ENCODE data around the gene LONRF2. TPM values are rescaled to one million over a fixed set of nuclear protein-coding genes. Genes with fewer than 3 reads are reported as not detected.
A peak's percentile ranks its signal among the peaks of the same experiment; 100 is the strongest.

The LONRF2 gene
- total and polyA plus RNA-seq, 2 donors, result 0.24 to 0.62 TPM

DNA sequence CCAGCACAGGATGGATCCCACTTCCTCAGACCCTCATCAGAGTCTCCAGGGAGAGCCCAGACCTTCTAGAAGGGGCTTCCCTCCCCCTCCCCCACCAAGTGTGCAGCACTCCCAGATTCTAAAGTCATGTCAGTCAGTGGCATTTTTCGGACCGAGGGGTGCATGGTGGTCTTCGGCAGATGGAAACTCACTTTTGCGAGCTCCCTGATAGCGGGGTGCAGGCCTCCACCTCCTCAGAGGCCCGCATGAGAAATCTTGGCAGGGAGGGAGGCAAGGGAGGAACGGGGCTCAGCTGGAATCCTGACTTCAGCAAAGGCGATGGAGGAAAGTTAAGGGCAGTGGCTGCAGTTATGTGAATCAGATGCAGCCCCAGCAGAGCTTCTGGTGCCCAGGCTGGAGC, 58.2 kb downstream of the LONRF2 start:
- Histone ChIP-seq H3K4me3 (ENCODE audit: low read length in 2 of 2) (no peak overlapping the region), H3K27ac (ENCODE audit: low read depth in 1 of 2, low read length in 1 of 2) (no peak overlapping the region), H3K27me3 (ENCODE audit: control insufficient read depth in 2 of 2, insufficient read depth in 1 of 2, low read length in 1 of 2) (no peaks in the 10 kb centered on the region), H3K36me3 (ENCODE audit: control insufficient read depth in 2 of 2, insufficient read depth in 2 of 2, low read length in 1 of 2) (no peaks in the 10 kb centered on the region), H3K9me3 (ENCODE audit: control insufficient read depth in 2 of 2, insufficient read depth in 1 of 2, low read length in 1 of 2) (no peaks in the 10 kb centered on the region), H3K4me1 (ENCODE audit: control insufficient read depth in 2 of 2, insufficient read depth in 2 of 2, low read length in 2 of 2) (no peaks in the 10 kb centered on the region)
- 97% methylated on average over 8 of the region's 8 CpGs for WGBS
- no peak for DNase-seq (ENCODE audit: low read depth in 6 of 9, low spot score in 9 of 9)

DNA sequence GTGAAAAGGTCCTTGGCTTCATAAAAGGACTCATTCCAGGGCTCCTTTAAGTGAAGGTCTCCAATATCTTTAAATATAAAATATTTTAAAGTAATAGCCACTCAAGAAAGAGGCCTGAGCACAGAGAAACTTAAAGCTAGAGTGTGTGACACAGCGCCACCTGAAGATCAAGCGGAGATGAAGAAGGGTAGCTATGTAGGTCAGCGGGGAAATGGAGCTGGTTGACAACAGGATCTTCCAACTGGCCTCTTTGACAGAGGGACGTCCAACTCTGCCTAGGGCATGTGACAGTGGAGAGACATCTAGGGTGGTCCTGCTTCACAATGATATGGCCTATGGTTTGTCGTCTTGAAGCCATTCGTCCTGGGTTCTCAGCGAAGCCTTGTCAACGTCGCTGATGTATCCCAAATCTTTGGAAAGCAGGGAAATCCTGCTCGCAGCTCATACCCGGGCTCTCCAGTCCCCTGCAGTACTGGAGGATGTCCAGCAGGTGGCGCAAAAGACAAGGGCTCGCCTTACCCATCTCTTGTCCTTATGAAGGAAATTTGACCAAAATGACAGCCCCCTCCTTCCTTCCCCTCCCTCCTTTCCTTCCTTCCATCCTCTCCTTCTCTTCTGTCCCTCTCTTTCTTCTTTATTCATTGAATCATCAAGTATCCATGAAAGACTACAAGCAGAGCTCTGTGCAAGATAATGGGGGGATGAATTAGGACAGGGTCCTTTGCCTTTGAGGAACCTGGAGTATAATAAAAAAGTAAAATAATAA, 59.6 kb downstream of the LONRF2 start:
- H3K4me1 ChIP-seq (ENCODE audit: control insufficient read depth in 2 of 2, insufficient read depth in 2 of 2, low read length in 2 of 2), result no peaks in the 10 kb centered on the region
- H3K9me3 ChIP-seq (ENCODE audit: control insufficient read depth in 2 of 2, insufficient read depth in 1 of 2, low read length in 1 of 2), result no peaks in the 10 kb centered on the region
- no peak overlapping the region for H3K4me3 ChIP-seq (ENCODE audit: low read length in 2 of 2)
- H3K27ac ChIP-seq (ENCODE audit: low read depth in 1 of 2, low read length in 1 of 2), result no peak overlapping the region
- 15% methylated on average over 13 of the region's 13 CpGs for WGBS
- DNase-seq (ENCODE audit: low read depth in 6 of 9, low spot score in 9 of 9), result peak in 7 of 9 donors; percentile 20 to 64 (median 44)
- no peaks in the 10 kb centered on the region for H3K36me3 ChIP-seq (ENCODE audit: control insufficient read depth in 2 of 2, insufficient read depth in 2 of 2, low read length in 1 of 2)
- no peaks in the 10 kb centered on the region for H3K27me3 ChIP-seq (ENCODE audit: control insufficient read depth in 2 of 2, insufficient read depth in 1 of 2, low read length in 1 of 2)

DNA sequence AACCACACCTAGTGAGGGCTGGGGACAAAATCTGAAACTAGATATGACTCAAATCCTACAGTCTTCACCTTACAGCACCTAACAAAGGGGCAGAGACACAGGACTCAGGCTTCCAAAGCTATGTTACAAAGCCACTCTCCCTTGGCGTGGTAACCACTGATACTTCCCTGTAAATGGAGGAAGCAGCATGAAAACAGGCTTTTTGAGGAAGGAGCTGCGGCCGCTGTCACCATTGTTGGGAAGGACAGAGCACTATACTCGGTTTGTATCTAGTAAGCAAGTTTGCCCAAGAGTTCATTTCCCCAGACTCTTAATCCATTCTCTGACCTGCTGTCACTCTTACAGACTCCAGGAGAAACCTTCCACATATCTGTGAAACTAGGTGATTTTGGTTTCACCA, 60.3 kb downstream of the LONRF2 start:
- no peak overlapping the region for H3K27ac ChIP-seq (ENCODE audit: low read depth in 1 of 2, low read length in 1 of 2)
- no peak for DNase-seq (ENCODE audit: low read depth in 6 of 9, low spot score in 9 of 9)
- H3K4me1 ChIP-seq (ENCODE audit: control insufficient read depth in 2 of 2, insufficient read depth in 2 of 2, low read length in 2 of 2), result no peaks in the 10 kb centered on the region
- H3K4me3 ChIP-seq (ENCODE audit: low read length in 2 of 2), result no peak overlapping the region
- H3K36me3 ChIP-seq (ENCODE audit: control insufficient read depth in 2 of 2, insufficient read depth in 2 of 2, low read length in 1 of 2), result no peaks in the 10 kb centered on the region
- H3K27me3 ChIP-seq (ENCODE audit: control insufficient read depth in 2 of 2, insufficient read depth in 1 of 2, low read length in 1 of 2), result no peaks in the 10 kb centered on the region
- H3K9me3 ChIP-seq (ENCODE audit: control insufficient read depth in 2 of 2, insufficient read depth in 1 of 2, low read length in 1 of 2), result no peaks in the 10 kb centered on the region
- WGBS, result 93% methylated on average over 4 of the region's 4 CpGs

DNA sequence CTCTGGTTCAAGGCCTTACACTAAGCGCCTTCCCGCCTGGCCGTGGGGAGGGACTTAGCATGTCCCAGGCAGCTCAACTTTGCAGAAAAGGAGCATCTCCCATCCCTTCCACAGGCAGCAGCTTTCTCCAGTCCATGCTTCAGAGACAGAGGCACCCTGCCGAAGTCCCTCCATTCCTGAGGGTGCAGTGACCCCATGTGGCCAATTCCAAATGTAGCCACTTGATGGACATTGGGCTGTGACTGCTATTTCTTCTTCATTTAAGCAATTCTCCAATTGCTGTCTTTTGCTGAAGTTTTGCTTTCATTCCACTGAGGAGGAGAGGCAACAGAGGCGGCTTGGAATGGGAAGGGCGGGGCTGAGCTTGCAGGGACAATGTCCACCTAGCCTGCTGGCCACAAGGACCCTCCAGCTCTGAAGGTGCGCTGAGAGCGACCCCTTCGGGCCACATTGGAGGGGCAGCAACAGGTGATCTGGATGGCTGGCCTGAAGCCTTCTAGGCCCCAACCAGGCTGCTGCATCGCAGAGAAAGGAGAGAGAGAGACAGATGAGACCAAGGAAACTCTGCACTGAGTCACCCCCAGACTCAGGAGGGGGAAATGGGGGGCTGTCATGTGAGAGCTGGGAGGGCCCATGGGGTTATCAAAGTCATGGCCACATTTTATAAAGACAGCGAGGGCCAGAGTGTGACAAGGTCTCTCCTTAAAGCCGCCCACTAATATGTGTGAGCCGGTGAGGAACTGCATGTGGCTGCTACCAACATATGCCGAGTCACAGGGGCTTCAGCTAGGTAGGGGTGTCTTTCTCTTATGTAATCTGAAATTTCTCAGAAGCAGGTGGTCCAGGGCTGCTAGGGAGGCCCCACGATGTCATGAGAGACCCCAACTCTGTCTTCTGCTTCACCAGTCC, 61.3 kb downstream of the LONRF2 start:
- H3K36me3 ChIP-seq (ENCODE audit: control insufficient read depth in 2 of 2, insufficient read depth in 2 of 2, low read length in 1 of 2), result no peaks in the 10 kb centered on the region
- H3K9me3 ChIP-seq (ENCODE audit: control insufficient read depth in 2 of 2, insufficient read depth in 1 of 2, low read length in 1 of 2), result no peaks in the 10 kb centered on the region
- H3K4me3 ChIP-seq (ENCODE audit: low read length in 2 of 2), result no peak overlapping the region
- no peak overlapping the region for H3K27ac ChIP-seq (ENCODE audit: low read depth in 1 of 2, low read length in 1 of 2)
- no peaks in the 10 kb centered on the region for H3K27me3 ChIP-seq (ENCODE audit: control insufficient read depth in 2 of 2, insufficient read depth in 1 of 2, low read length in 1 of 2)
- DNase-seq (ENCODE audit: low read depth in 6 of 9, low spot score in 9 of 9), result peak in 2 of 9 donors; percentile 26 to 37
- 93% methylated on average over 15 of the region's 15 CpGs for WGBS
- H3K4me1 ChIP-seq (ENCODE audit: control insufficient read depth in 2 of 2, insufficient read depth in 2 of 2, low read length in 2 of 2), result no peaks in the 10 kb centered on the region

DNA sequence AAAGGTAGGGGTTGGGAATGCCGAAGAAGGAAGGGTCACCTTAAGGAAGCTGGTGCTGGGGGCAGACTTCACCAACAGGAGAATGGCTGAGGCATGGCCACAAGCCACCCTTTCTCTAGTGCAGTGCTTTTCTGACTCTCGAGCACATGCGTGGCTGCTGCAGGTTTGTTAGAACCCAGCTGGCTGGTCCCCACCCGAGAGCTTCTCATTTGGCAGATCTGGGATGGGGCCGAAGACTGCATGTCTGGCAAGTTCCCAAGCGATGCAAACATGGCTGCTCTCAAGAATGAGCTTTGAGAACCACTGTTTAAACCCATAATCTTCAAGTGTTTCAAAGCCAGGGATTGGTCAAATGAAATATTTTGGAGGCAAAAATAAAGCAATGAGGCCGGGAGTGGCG, 63.2 kb downstream of the LONRF2 start:
- H3K4me3 ChIP-seq (ENCODE audit: low read length in 2 of 2), result no peak overlapping the region
- DNase-seq (ENCODE audit: low read depth in 6 of 9, low spot score in 9 of 9), result no peak
- WGBS, result 96% methylated on average over 8 of the region's 8 CpGs
- H3K36me3 ChIP-seq (ENCODE audit: control insufficient read depth in 2 of 2, insufficient read depth in 2 of 2, low read length in 1 of 2), result no peaks in the 10 kb centered on the region
- H3K9me3 ChIP-seq (ENCODE audit: control insufficient read depth in 2 of 2, insufficient read depth in 1 of 2, low read length in 1 of 2), result no peaks in the 10 kb centered on the region
- H3K27me3 ChIP-seq (ENCODE audit: control insufficient read depth in 2 of 2, insufficient read depth in 1 of 2, low read length in 1 of 2), result no peaks in the 10 kb centered on the region
- H3K4me1 ChIP-seq (ENCODE audit: control insufficient read depth in 2 of 2, insufficient read depth in 2 of 2, low read length in 2 of 2), result no peaks in the 10 kb centered on the region
- no peak overlapping the region for H3K27ac ChIP-seq (ENCODE audit: low read depth in 1 of 2, low read length in 1 of 2)

DNA sequence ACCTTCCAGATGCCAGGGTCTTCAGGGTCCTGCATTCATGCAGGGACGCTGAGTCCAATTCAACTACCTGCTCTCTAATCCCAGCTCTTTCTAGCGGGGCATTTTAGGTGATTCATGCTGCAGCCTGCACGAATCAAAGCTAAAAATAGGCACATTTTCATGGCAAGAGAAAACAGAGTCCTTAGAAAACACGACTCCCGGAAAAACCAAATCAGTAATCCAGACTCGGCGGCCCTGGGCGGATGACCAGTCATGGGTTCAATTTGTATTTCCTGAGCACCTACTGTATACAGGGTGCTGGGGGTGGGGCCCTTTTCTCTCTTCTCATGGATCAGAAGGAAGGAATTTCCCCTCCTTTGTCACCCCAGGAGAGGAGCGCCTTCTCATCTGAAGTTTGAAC, 64.4 kb downstream of the LONRF2 start:
- H3K27me3 ChIP-seq (ENCODE audit: control insufficient read depth in 2 of 2, insufficient read depth in 1 of 2, low read length in 1 of 2), result no peaks in the 10 kb centered on the region
- H3K4me1 ChIP-seq (ENCODE audit: control insufficient read depth in 2 of 2, insufficient read depth in 2 of 2, low read length in 2 of 2), result no peaks in the 10 kb centered on the region
- no peak for DNase-seq (ENCODE audit: low read depth in 6 of 9, low spot score in 9 of 9)
- no peak overlapping the region for H3K27ac ChIP-seq (ENCODE audit: low read depth in 1 of 2, low read length in 1 of 2)
- 95% methylated on average over 9 of the region's 9 CpGs for WGBS
- no peak overlapping the region for H3K4me3 ChIP-seq (ENCODE audit: low read length in 2 of 2)
- H3K36me3 ChIP-seq (ENCODE audit: control insufficient read depth in 2 of 2, insufficient read depth in 2 of 2, low read length in 1 of 2), result no peaks in the 10 kb centered on the region
- no peaks in the 10 kb centered on the region for H3K9me3 ChIP-seq (ENCODE audit: control insufficient read depth in 2 of 2, insufficient read depth in 1 of 2, low read length in 1 of 2)

DNA sequence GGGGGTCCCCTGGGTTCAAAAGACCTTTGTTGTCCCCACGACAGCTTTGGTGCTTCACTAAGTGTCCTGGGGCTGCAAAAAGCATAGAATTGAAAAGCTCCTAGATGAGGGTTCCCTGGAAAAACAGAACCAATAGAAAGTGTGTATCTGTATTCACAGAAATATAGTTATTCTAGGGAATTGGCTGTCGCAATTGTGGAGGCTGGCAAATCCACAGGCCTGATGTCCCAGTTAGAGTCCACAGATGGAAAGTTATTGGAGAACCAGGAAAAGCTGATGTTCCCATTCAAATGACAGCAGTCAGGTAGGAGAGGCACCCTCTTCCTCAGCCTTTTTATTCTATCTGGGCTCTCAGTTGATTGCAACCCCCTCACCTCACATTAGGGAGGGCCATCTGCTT, 65.5 kb downstream of the LONRF2 start:
- Histone ChIP-seq H3K4me1 (ENCODE audit: control insufficient read depth in 2 of 2, insufficient read depth in 2 of 2, low read length in 2 of 2) (no peaks in the 10 kb centered on the region), H3K4me3 (ENCODE audit: low read length in 2 of 2) (no peak overlapping the region), H3K9me3 (ENCODE audit: control insufficient read depth in 2 of 2, insufficient read depth in 1 of 2, low read length in 1 of 2) (no peaks in the 10 kb centered on the region), H3K36me3 (ENCODE audit: control insufficient read depth in 2 of 2, insufficient read depth in 2 of 2, low read length in 1 of 2) (no peaks in the 10 kb centered on the region), H3K27me3 (ENCODE audit: control insufficient read depth in 2 of 2, insufficient read depth in 1 of 2, low read length in 1 of 2) (no peaks in the 10 kb centered on the region), H3K27ac (ENCODE audit: low read depth in 1 of 2, low read length in 1 of 2) (no peak overlapping the region)
- WGBS, result 96% methylated on average over 2 of the region's 2 CpGs
- DNase-seq (ENCODE audit: low read depth in 6 of 9, low spot score in 9 of 9), result no peak

DNA sequence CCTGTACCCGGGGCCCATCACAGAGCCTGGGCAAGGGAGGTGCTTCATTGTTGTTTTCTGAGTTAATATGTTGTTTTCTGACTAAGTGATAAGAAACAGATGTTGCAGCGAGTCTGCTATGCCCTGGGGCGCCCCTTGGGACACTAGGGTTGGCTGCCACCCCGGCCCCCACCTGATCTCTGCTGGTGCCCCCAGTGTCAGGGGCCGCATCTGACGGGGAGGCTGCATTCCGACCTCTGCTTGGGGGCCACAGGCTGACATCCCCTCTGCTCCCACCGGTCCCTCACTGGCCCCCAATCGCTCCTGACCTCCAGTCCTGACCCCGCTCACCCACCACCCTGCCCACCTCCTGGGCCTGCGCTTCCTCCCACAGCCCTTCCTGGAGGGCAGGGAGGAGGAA, 65.9 kb downstream of the LONRF2 start:
- Histone ChIP-seq H3K27ac (ENCODE audit: low read depth in 1 of 2, low read length in 1 of 2) (no peak overlapping the region), H3K27me3 (ENCODE audit: control insufficient read depth in 2 of 2, insufficient read depth in 1 of 2, low read length in 1 of 2) (no peaks in the 10 kb centered on the region), H3K4me1 (ENCODE audit: control insufficient read depth in 2 of 2, insufficient read depth in 2 of 2, low read length in 2 of 2) (no peaks in the 10 kb centered on the region), H3K9me3 (ENCODE audit: control insufficient read depth in 2 of 2, insufficient read depth in 1 of 2, low read length in 1 of 2) (no peaks in the 10 kb centered on the region), H3K36me3 (ENCODE audit: control insufficient read depth in 2 of 2, insufficient read depth in 2 of 2, low read length in 1 of 2) (no peaks in the 10 kb centered on the region), H3K4me3 (ENCODE audit: low read length in 2 of 2) (no peak overlapping the region)
- 96% methylated on average over 11 of the region's 11 CpGs for WGBS
- no peak for DNase-seq (ENCODE audit: low read depth in 6 of 9, low spot score in 9 of 9)

DNA sequence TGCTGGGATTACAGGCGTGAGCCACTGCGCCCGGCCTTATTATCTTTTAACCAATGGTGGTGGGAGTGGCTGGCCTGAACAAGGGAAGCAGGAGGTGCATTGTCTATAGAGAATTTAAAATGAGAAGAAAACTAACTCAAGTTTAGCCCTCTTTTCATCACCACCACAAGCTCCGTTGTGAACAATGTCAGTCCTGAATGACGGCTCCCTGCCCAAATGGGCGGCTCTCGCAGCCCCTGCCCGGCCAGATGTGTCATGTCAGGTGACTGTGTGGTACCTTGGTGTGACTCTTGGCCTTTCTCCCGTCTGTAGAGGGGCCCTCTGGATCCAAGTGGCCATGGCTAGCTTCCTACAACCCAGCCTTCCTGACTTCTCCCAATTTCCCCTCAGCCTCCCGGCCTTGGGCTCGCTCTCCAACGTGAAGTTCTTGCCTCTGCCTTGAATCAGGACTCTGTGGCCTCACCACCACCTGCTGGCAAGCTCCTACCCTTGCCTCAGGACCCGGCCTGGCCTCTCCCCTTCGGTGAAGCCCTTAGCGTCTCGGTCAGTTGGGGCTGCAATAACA, 67.6 kb downstream of the LONRF2 start:
- H3K27ac ChIP-seq (ENCODE audit: low read depth in 1 of 2, low read length in 1 of 2), result no peak overlapping the region
- H3K36me3 ChIP-seq (ENCODE audit: control insufficient read depth in 2 of 2, insufficient read depth in 2 of 2, low read length in 1 of 2), result no peaks in the 10 kb centered on the region
- 96% methylated on average over 16 of the region's 16 CpGs for WGBS
- DNase-seq (ENCODE audit: low read depth in 6 of 9, low spot score in 9 of 9), result no peak
- no peaks in the 10 kb centered on the region for H3K4me1 ChIP-seq (ENCODE audit: control insufficient read depth in 2 of 2, insufficient read depth in 2 of 2, low read length in 2 of 2)
- H3K4me3 ChIP-seq (ENCODE audit: low read length in 2 of 2), result no peak overlapping the region
- no peaks in the 10 kb centered on the region for H3K9me3 ChIP-seq (ENCODE audit: control insufficient read depth in 2 of 2, insufficient read depth in 1 of 2, low read length in 1 of 2)
- H3K27me3 ChIP-seq (ENCODE audit: control insufficient read depth in 2 of 2, insufficient read depth in 1 of 2, low read length in 1 of 2), result no peaks in the 10 kb centered on the region

Measured in thymus (tissue), 11 donors.